Activated gamma-delta T cell treated with Interleukin-2 at 50 U/mL for 16 hours (primary cell): ENCODE measurements around the gene CXorf38.

Experiments
- DNase-seq: peaks from one replicate; pipeline ENCODE4 v3.0.0-alpha.2; 2020

CXorf38 gene

DNA sequence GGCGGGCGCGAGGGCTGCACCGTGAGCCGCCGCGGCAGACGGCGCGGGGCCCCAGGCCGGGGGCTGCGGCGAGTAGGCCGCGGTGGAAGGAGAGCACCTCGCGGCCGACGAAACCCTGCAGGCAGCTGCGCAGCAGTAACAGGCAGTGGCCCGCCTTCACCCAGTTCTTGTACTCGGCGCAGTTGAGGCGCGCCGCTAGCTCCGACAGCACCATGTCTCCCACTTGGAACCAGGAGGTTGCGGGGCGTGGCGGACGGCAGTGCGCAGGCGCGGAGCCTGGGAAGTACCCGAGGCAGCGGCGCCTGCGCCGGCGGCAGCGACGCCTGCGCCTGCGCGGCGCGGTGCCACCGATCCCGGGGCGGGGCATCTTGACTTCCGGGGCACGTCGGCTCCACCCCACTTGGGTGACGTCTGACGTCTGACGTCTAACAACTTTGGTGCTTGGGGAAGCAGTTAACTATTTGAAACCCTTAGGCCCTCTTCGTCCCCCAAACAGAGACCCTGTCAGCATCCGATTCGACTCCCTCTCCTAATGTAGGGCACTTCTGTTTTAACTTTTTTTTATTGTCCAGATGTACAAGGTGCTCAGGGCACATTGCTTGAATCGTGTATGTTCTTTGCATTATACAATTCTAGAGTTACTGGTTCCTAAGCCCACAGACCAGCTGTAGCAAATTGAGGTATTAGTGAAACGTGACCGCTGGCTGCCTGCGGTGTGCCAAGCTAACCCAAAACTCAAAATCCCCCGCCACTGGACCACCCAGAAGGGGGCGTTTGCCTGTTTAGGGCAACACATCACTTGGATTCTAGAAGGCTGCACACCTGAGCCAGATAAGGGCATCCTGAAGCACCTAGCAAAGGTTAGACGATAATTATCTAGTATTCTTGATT, at the start of gene CXorf38:
Gene CXorf38 (minus strand): TSS at position 255 of the 891 bp plus-strand sequence. CDS start 41 bp downstream, at position 214.
- DNase-seq, result peak; percentile 95

DNA sequence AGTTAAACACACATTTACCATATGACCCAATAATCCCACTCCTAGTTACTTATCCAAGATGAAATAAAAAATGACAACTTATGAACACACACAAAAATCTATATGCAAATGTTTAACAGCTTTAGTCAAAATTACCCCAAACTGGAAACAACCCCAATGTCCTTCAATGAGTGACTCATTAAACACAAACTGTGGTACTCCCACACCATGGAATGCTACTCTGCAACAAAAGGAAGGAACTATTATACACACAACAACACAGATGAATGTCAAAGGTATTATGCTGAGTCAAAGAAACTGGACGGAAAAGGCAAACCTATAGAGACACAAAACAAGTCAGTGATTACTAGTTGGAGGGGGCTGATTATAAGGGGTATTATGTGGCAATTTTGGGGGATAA, 47.4 kb upstream of the CXorf38 start:
- DNase-seq, result no peak

DNA sequence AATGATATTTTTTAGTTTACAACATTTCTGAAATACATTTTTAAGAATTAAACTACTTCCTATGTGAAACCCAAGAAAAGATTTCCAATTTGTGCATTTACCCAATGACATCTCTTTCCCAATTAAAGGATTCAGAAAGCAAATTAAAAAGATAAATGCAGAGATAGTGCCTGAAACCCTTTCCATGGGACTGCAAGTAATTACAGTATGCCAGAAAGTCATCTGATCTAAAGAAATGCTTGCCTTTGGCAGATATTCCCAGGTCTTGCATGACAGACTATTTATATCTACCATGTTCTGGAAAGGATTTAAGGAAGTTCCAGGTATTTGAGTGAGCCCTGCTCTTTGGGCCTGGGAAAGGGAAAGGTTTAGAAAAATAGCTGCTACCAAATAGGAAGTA, 41.6 kb upstream of the CXorf38 start:
- DNase-seq, result no peak

DNA sequence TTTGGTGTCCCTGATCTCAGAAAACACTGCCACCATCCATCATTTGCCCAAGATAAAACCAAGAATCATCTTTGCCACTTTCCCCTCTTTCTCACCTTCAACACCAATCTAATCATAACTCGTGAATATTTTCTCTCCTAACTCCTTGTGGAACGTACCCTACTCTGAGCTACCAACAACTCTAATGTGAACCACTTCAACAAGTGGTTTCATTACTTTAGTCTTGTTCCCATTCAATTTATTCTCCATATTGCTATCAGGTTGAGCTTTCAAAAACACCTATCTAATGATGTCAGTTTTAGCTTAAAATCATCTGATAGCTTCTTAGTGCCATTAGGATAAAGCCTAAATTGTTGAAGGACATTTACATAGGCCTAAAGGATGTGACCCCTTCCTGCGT, 39.8 kb upstream of the CXorf38 start:
- DNase-seq, result no peak

GRCh38 chrX:40685362-40685918, 38.1 kb upstream of the CXorf38 start:
- DNase-seq, result no peak

DNA sequence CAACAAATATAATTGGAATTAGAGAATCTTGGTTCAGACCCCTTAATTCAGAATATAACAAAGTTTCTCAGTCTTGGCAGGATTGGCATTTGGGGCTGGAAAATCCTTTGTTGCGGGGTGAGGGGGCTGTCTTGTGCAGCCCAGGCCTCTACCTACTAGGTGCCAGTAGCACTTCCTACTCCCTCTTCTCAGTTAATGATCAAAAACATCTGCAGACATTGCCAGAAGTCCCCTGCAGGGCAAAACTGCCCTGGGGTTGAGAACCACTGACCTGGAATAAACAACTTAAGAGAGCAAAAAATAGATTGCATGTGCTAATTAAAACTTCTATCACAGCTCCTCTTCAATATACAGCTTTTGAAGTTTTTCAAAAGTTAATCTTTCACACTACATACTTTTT, 36.7 kb upstream of the CXorf38 start:
- DNase-seq, result no peak

DNA sequence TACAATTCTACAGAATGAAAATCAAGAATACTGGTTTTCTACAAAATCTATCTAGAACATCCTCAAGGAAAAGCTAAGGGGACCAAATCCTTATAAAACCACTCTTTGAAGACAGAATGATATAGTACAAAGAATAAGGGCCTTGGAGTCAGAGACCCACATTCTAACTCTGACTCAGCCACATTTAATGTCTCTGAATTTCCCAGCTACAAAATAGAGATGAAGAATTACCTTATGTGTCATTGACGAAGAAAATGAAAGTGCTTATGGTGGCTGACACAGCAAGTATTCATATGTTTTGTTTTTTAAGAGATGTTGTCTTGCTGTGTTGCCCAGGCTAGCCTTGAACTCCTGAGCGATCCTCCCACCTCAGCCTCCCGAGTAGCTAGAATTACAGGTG, 35.9 kb upstream of the CXorf38 start:
- no peak for DNase-seq

DNA sequence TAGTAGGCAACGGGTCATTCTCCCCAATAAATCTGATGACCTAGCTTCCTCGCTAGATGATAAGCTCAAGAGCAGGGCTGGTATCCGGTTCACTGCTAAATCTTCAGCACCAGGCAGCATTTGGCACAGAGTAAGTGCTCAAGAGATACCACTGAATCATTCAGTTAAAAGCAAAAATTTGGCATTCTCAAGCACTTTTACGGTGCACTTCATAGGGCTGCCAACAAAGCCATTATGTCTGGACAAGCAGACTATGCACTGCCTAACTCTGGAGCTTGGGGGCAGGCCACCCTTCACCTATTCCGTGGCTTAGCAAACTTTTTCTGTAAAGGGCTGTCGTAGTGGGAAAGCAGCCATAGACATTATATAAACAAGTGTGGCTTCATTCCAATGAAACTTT, 23.8 kb upstream of the CXorf38 start:
- DNase-seq, result no peak

GRCh38 chrX:40663880-40664630, 16.7 kb upstream of the CXorf38 start:
- DNase-seq, result no peak

DNA sequence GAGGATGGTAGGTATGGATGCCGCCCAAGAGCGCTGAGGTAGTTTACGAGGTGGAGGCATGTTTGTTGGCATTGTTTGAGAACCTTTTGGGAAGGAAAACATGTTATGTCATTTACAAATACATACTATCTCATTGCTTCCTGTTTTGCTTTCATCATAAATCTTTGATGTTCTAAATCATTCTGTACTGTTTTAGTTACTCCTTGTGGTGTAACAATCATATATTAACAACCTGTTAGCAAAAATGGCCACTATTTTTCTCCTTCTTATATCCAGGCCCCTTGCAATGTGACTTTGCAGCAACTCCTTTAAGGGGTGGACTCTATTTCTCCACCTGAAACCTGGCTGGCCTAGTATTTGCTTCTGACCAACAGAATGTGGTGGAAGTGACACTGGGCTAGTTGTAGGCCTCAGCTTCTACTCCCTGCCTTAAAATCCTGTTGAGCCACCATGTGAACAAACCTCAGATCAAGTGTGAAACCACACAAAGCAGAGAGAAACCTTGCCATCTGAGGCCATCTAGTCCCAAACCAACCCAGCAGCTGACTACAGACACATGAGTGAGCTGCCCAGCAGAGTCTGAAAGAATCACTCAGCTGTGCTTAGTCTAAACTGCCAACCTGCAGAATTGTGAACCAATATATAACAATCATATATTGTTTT, 15.8 kb upstream of the CXorf38 start:
- DNase-seq, result no peak

GRCh38 chrX:40661489-40661888, 14.1 kb upstream of the CXorf38 start:
- no peak for DNase-seq

DNA sequence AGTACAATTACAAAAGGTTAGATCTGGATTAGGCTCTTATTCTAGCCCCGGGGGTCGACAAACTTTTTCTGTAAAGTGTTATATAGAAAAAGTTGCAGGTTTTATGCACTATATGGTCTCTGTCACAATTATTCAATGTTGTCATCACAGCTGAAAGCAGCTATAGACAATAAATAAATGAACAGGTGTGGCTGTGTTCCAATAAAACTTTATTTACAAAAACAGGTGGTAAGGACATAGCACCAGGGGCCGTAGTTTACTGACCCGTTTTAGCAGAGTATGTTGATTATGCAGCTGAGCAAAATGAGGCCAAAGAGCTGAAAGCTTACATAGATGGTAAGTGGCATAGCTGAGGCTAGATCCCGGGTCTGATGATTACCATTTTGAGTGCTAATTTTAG, 13.0 kb upstream of the CXorf38 start:
- no peak for DNase-seq

DNA sequence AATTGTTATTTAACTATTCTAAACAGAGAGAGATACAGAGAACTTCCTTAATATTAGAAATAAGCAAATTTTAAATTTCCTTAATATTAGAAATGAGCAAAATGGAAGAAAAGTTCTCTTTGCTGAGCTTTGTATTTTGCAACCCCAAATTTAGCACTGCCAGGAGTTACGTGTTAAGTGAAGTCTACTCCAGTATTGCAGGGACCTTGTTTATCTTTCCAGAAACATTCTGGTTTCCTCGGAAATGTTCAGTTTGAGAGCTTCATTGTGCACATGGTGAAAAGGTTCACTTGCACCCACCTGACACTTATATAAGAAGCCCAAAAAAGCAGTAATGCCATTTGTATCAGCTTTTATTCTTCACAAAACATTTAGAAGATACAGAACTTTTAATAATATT, 6.2 kb upstream of the CXorf38 start:
- DNase-seq, result no peak

DNA sequence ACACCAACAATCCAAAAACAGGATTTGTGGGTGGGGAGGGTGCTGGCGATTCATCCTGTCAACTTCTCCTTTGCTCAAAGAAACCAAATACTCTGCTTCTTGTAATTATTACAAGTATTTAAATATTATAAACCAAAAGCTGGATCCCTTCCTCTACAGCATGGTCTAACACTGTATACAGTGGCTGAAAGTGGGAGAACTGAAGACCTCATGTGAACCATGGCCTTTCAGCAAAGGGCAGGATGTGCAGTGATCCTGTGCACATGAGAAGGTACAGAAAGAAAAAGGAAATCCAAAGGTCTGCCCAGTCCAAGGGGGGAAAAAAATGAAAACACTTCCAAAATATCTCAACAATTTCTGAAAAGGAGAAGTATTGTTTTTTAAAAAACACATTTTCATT, 5.3 kb upstream of the CXorf38 start:
- DNase-seq, result no peak

DNA sequence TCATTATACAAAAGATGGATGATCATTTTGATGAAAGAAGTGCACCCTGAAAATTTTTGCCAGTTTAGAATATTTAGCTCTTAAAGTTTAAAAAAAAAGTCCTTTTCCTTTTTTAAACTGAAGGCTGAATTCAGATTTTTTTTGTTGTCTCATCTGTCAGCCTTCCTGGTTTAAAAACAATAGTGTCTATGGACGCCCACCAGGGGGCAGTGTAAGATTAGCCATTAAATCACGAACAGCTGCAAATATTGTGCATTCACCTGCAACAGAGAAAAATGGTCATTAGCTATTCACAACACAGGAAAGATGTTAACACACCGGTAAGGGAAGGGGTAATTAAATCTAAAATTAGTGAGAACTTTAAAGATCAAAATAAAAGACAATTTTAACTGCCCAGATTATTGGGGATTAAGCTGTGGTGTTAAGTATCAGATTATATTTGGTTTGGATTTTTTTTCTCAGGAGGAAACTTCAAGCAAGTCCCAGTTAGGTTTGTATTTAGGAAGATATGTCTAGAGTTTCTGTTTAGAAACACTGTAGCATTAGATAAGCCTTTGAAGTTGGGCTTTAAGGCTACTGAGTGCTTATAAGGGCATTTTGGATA, 4.4 kb upstream of the CXorf38 start:
- DNase-seq, result peak; percentile 83

DNA sequence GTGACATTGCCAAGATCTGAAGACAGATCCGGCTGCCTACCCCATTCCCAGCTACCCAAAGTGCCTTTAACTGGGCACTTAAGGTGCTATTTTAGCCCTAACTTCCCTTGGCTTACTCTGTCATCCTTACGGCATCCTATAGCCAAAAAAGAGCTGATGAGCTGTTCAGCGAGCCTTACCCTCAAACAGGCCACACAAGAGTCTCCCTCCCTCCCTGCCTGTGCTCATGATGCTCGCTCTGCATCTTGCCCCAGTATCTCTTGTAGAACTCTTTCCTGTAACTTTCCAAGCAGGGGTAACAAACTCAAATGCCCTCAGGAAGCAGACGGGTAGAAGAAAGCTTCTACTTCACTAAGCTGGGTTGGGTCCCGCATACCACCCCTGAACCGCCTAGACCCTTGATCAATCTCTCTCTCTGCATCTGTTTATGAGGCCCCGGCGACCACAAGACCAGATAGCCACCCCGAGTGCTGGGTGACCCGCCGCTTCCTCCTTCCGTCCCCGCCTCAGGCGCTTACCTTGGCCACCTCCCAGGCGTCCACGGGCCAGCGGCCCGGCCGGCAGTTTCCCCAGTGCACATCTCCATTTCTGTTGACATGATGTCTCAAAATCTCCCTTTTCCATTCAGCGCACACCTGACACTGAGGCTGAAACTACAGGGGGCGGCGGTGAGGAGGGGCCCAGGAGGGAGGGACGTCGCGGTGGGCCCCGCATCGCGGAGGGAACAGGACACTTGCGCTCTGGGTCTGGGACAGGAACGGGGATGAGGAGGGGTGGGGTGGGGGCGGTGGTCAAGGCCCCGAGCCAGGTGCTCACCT, 663 bp downstream of the CXorf38 start:
- DNase-seq, result peak; percentile 27

DNA sequence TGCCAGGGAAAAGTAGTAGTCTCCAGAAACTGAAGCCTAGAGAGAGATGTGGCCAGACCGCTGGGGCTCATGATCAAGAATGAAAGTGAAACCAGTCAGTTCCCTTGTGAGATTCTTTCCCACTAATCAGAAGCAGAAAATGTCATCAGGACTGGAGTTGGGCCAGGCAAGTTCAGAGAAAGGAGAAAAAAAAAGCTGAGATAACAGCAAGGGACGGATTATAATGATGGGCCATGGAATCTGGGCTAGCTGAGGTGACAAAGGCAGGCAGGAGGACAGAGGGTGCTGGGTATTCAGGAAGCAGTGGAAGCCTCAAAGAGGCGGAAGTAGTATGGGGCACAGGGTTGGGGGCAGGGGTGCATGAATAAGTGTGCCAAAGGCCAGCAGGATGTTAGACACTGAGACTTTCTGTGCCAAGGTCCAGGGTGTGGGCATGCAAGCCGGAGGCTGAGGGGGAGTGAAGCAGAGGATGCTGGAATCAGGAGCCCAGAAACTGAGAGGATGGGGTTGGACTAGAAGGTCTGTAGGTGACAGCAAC, 2.5 kb downstream of the CXorf38 start:
- DNase-seq, result peak; percentile 53

DNA sequence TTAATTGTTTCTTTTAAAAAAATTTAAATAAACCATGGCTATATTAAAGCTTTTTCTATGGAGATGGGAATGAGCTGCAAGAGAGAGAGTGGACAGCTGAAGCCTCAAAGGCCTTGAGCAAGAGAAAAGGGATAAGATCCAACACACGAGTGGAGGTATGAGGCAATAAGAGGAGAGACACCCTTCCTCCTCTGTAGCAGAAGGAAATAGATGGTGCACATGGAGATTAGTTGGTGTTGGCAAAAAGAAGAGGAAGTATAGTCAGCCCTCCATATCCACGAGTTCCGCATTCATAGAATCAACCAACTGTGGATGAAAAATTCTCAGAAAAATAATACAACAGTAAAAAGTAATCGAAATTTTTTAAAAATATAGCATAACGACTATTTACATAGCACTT, 3.2 kb downstream of the CXorf38 start:
- no peak for DNase-seq

GRCh38 chrX:40637687-40638086, 9.7 kb downstream of the CXorf38 start:
- no peak for DNase-seq

DNA sequence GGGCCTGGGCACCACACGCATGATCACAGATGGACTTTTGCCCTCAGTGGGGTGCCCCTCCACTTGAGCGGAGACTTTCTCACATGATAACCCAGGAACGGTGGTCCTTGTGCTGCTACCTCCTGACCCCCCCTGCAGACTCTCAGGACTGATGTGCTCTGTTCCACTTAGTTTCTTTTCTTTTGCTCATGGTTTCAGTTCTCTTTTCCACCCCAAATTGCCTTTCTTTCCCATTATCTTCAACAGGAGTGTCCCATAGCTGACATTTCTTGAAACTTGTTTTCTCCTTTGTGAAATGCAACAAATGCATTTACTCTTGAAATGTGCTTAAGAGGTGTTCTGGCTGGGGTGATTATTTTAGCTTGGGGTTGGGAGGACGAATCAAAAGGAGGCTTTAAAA, 15.2 kb downstream of the CXorf38 start:
- no peak for DNase-seq

DNA sequence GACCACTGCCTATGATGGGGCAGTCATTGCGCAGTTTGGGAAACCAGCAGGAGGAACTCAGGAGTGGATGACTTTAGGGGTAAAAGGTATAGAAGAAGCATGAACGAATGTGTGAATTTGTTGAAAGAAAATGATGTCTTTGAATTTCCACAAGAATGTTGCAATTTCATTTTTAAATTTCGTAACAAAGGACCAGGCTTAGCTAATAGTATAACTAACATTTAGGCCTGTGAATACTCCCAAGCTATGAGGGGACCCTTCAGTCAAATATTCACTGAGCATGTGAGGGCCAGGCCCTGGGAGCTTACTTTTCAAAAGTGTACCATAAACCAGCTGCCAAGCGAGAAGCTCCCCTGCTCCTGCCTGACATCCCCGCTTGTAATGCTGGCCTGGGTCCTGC, 18.9 kb downstream of the CXorf38 start:
- no peak for DNase-seq

GRCh38 chrX:40625294-40625693, 22.1 kb downstream of the CXorf38 start:
- DNase-seq, result no peak
